Measurements from ENCODE around the gene FSTL5. TPM values are rescaled to one million over a fixed set of nuclear protein-coding genes. Genes with fewer than 3 reads are reported as not detected.

The FSTL5 gene
- total and polyA plus RNA-seq, 2 of the 13 experiments (the other 11 are each of a cell fraction or from before 2014, with no cell fraction given) = 0.03 to 0.07 TPM

DNA sequence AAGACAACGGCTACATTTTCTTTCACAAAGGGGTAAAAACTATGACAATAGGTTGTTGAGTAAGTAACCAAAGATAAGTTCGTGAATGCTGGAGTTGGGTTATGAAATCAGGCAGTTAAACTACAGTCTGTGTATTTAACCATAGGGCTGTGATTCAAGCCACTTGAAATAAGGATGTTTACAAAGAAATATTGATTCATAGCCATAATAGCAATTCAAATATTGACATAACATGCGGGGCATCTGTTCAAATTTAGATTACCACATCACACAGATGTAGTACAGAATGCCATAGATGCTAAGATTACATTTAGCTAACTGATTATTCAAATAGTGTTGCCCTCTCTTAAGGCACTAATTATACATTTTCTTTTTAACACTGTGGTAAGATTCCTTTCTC lies 364.1 kb downstream of the FSTL5 start (continued):
- TF ChIP-seq FOXP1 (IDR thresholded peaks at IDR 0.05) = 0 out of 2 replicates have a peak, but pooled peaks have one; percentile 8
- TF ChIP-seq FOXP1 (CRISPR knock-in tag; IDR thresholded peaks at IDR 0.05) = peak; percentile 48; the same call in 1 of the 2 replicates
- no peak for TF ChIP-seq PHF5A (CRISPR knock-in tag; IDR thresholded peaks at IDR 0.05; ENCODE audit: low read depth, unreplicated experiment)
- TF ChIP-seq RNF2 (conservative IDR thresholded peaks at IDR 0.05; ENCODE audit: low read depth) = 0 out of 2 replicates have a peak, but pooled peaks have one; percentile 59
- TF ChIP-seq SOX5 (CRISPR knock-in tag; IDR thresholded peaks at IDR 0.05; ENCODE audit: borderline replicate concordance) = peak; percentile 83
- TF ChIP-seq FOXA1 (IDR thresholded peaks at IDR 0.05) = peak; percentile 96
- TF ChIP-seq FOXA1 (CRISPR knock-in tag; IDR thresholded peaks at IDR 0.05) = peak; percentile 86
- TF ChIP-seq, protein P1, sequence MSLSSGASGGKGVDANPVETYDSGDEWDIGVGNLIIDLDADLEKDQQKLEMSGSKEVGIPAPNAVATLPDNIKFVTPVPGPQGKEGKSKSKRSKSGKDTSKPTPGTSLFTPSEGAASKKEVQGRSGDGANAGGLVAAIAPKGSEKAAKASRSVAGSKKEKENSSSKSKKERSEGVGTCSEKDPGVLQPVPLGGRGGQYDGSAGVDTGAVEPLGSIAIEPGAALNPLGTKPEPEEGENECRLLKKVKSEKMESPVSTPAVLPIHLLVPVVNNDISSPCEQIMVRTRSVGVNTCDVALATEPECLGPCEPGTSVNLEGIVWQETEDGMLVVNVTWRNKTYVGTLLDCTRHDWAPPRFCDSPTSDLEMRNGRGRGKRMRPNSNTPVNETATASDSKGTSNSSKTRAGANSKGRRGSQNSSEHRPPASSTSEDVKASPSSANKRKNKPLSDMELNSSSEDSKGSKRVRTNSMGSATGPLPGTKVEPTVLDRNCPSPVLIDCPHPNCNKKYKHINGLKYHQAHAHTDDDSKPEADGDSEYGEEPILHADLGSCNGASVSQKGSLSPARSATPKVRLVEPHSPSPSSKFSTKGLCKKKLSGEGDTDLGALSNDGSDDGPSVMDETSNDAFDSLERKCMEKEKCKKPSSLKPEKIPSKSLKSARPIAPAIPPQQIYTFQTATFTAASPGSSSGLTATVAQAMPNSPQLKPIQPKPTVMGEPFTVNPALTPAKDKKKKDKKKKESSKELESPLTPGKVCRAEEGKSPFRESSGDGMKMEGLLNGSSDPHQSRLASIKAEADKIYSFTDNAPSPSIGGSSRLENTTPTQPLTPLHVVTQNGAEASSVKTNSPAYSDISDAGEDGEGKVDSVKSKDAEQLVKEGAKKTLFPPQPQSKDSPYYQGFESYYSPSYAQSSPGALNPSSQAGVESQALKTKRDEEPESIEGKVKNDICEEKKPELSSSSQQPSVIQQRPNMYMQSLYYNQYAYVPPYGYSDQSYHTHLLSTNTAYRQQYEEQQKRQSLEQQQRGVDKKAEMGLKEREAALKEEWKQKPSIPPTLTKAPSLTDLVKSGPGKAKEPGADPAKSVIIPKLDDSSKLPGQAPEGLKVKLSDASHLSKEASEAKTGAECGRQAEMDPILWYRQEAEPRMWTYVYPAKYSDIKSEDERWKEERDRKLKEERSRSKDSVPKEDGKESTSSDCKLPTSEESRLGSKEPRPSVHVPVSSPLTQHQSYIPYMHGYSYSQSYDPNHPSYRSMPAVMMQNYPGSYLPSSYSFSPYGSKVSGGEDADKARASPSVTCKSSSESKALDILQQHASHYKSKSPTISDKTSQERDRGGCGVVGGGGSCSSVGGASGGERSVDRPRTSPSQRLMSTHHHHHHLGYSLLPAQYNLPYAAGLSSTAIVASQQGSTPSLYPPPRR (CRISPR knock-in tag; IDR thresholded peaks at IDR 0.05; ENCODE audit: borderline replicate concordance) = peak; percentile 95
- TF ChIP-seq ZNF224 (CRISPR knock-in tag; IDR thresholded peaks at IDR 0.05) = no peak
- TF ChIP-seq ZNF713 (CRISPR knock-in tag; IDR thresholded peaks at IDR 0.05) = no peak
- no peak for TF ChIP-seq PITX1 (CRISPR knock-in tag; IDR thresholded peaks at IDR 0.05)
- TF ChIP-seq, protein P2, sequence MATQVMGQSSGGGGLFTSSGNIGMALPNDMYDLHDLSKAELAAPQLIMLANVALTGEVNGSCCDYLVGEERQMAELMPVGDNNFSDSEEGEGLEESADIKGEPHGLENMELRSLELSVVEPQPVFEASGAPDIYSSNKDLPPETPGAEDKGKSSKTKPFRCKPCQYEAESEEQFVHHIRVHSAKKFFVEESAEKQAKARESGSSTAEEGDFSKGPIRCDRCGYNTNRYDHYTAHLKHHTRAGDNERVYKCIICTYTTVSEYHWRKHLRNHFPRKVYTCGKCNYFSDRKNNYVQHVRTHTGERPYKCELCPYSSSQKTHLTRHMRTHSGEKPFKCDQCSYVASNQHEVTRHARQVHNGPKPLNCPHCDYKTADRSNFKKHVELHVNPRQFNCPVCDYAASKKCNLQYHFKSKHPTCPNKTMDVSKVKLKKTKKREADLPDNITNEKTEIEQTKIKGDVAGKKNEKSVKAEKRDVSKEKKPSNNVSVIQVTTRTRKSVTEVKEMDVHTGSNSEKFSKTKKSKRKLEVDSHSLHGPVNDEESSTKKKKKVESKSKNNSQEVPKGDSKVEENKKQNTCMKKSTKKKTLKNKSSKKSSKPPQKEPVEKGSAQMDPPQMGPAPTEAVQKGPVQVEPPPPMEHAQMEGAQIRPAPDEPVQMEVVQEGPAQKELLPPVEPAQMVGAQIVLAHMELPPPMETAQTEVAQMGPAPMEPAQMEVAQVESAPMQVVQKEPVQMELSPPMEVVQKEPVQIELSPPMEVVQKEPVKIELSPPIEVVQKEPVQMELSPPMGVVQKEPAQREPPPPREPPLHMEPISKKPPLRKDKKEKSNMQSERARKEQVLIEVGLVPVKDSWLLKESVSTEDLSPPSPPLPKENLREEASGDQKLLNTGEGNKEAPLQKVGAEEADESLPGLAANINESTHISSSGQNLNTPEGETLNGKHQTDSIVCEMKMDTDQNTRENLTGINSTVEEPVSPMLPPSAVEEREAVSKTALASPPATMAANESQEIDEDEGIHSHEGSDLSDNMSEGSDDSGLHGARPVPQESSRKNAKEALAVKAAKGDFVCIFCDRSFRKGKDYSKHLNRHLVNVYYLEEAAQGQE (IDR thresholded peaks at IDR 0.05; ENCODE audit: borderline replicate concordance in 1 of 2, low read depth in 1 of 2, low read length in 2 of 2) = peak in 1 of 2 experiments; percentile 59; a peak in 1 of 4 replicates
- peak; percentile 80; the same call in 1 of the 2 replicates for TF ChIP-seq HMG20B (CRISPR knock-in tag; conservative IDR thresholded peaks at IDR 0.05)
- TF ChIP-seq GATAD2A (CRISPR knock-in tag; IDR thresholded peaks at IDR 0.05) = peak; percentile 81
- TF ChIP-seq GPN1 (CRISPR knock-in tag; IDR thresholded peaks at IDR 0.05; ENCODE audit: borderline replicate concordance) = no peak
- peak; percentile 56 for TF ChIP-seq SKI (IDR thresholded peaks at IDR 0.05; ENCODE audit: partially characterized antibody)
- TF ChIP-seq EP300 (IDR thresholded peaks at IDR 0.05; ENCODE audit: low read depth in 2 of 2, low read length in 2 of 2) = peak in 1 of 2 experiments; percentile 40; a peak in 1 of 4 replicates
- no peak for TF ChIP-seq EP300 (CRISPR knock-in tag; IDR thresholded peaks at IDR 0.05; ENCODE audit: borderline replicate concordance)
- peak; percentile 96 for TF ChIP-seq FOXA3 (CRISPR knock-in tag; IDR thresholded peaks at IDR 0.05)
- TF ChIP-seq, protein P3, sequence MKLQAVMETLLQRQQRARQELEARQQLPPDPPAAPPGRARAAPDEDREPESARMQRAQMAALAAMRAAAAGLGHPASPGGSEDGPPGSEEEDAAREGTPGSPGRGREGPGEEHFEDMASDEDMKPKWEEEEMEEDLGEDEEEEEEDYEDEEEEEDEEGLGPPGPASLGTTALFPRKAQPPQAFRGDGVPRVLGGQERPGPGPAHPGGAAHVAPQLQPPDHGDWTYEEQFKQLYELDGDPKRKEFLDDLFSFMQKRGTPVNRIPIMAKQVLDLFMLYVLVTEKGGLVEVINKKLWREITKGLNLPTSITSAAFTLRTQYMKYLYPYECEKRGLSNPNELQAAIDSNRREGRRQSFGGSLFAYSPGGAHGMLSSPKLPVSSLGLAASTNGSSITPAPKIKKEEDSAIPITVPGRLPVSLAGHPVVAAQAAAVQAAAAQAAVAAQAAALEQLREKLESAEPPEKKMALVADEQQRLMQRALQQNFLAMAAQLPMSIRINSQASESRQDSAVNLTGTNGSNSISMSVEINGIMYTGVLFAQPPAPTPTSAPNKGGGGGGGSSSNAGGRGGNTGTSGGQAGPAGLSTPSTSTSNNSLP (IDR thresholded peaks at IDR 0.05; ENCODE audit: low read depth, low read length) = peak; percentile 78
- TF ChIP-seq FOXJ3 (CRISPR knock-in tag; IDR thresholded peaks at IDR 0.05; ENCODE audit: borderline replicate concordance) = peak; percentile 77; the same call in 1 of the 2 replicates
- TF ChIP-seq NR2F2 (IDR thresholded peaks at IDR 0.05; ENCODE audit: borderline replicate concordance, low read depth) = peak; percentile 80
- TF ChIP-seq CBFB (CRISPR knock-in tag; IDR thresholded peaks at IDR 0.05) = 0 out of 2 replicates have a peak, but pooled peaks have one; percentile 42
